GM19351 (cell line): Measurements from ENCODE around the gene ITGA5.

Experiments
- ATAC-seq: cut with Tn5 transposase; IDR thresholded peaks from one replicate; pipeline ENCODE4 v1.9.1; 2021; ENCODE audit warnings: mild to moderate bottlenecking, moderate library complexity; ENCODE audit not compliant: unreplicated experiment

The ITGA5 gene

DNA sequence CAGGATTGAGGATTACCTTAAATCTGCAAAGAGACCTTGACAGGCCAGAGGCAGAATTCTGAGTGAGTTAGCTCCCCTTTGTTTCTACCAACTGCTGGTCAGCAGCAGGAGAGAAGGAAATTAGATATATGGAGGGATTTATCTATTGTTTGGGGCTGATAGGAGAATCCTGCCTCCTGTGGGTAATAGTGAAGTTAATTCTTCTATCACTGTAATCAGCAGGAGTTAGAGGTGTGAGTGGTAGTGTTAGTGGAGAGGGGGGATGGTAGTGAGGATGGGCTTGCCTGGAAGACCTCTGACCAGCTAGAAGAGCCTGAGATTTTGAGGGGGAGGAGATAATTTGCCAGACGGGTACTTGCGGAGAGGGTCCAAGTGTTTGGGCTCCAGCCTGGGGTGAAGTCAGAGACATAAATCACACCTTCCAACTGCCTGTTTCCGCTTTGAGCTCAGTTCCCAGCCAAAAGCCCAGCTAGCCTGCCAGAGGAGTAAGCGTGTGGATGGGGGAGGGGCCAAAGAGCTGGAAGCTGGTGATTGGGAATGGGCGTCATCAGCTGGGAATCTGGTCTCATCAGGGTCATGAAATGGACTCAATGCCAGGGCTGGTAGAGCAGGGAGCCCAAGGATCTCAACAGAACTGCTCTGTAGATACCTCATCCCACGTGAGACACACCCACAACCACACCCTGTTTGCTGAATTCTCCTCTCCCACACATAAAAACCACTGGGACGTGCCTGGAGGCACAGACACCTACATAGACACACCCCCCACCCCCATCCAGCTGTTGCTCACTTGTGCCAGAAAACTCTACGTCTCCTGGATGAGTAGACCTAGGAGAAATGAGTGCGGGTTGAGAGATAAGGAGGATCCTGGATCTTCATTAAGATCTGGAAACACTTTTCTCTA, 13.1 kb upstream of the ITGA5 start:
- no peak for ATAC-seq

DNA sequence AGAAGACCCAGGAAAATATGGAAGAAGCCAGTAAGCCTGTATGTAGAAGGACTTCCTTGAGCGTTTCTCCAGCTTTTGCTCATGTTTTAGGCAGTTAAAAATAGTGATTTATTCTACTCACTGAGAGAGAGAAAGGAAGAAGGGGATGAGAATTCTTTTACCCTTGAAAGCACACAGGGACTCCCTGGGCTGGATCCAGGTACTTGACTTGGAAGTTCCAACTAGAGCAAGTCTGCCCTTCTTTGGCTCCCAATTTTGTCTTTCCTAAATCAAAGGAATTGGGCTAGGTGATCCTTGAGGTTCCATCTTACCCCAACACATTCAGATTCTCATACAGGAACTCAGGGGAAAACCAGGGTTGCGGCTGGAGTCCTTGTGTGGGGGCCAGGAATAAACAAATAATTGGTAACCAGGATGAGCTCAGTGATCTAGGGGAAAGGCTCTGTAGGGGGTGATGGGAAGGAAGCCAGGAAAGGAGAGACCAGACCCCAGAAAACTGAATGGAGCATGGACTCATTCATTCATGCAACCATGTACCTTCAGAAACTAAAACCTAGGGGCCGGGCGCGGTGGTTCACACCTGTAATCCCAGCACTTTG, 11.5 kb upstream of the ITGA5 start:
- ATAC-seq, result no peak

DNA sequence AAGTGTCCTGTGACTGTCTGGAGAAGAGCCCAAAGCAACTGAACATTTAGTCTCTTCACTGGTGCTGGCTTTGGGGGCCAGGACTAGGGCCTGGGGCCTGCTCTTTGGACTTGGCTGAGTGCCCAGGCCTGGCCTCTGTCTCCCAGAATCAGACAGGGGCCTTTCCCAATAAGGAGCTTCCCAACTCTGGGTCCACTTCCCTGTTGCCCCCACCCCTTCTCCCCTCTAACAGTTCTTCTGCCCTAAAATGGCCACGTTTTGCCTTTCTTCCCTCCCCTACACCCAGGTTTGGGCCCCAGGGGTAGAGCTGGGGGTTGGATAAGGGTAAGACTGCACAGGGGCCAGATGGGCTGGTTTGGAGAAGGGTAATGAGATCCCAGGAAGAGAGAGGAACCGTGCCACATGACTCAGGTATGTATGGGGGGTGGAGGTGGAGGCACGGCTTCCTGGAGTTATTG, 10.0 kb upstream of the ITGA5 start:
- ATAC-seq, result no peak

DNA sequence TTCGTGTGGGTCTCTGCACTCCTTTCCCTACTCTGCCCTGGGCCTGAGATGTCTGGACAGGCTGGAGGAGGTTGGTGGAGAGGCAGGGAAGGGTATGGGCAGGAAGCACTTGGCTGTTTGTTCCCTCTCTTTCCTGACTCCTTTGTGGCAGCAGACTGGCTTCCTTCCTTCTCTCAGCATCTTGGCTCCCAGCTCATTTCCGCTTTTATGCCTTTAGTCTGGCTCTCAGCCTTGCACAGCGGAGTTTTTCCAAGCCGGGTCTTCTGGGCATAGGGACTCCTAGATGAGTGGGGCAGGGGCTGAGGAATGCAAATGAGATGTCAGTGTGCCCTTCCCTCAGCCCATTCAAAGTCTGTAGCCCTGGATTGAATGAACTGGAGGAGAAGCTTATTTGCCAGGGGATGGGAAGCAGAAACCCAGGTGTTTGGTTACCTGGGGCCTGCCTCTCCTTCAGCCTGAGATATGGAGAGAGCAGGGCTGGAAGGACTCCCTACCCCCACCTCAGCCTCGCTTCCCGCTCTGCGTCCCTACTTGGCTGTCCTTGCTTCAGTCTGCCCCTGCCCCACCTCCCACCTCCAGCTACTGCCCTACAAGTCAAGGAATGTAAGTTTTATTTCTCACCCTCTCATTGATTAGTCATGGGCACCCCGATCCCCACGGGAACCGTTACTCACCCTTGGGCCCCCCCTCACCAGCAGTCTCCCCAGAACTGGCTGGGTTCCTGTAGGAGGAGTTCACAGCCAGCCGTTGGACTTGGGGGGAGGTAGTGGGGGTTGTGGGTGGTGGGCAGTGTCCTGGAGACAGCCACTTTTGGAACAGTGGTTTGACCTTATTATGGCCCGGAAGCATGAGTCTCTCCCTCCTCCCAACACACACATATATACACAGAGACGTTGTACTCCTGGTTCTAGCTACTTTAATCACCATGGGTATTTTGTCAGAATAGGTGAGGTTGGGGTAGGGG, 9.3 kb upstream of the ITGA5 start:
- ATAC-seq, result no peak

DNA sequence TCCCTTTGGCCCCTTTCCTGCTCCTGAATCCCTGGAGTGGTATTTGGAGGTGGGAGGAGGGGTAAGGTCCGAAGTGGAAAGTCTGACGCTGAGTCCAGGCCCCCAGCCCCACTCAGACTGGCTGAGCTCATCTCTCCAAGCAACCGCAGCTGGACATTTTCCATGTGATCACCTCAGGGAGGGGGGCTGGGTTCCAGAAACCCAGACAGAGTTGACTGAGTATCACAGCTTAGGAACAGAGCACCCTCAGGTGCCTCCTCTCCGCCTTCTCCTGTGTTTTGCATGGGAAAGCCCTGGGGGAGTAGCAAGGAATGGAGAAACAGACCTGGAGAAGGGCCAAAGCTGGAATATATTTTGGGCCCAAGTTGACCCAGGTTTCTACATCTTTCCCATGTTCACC, 8.0 kb upstream of the ITGA5 start:
- no peak for ATAC-seq

DNA sequence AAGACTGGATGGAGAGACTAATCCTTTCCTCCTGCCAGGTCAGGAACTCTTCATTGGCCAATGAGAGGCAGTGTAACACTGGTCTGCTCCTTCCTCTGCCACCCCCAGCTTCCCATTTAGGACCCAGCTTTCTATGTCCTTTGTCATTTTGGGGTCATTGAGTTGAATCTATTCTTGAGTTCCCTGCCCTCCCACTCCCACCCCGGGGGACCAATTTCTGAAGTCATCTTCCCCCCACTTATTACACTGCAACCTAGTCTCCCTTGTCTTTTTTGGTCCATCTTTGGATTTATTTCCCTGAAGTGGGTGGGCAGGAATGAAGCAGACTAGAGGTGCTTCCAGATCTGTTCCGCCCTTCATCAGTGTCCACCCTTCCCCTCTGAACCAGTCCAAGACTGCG, 7.6 kb upstream of the ITGA5 start:
- ATAC-seq, result no peak

DNA sequence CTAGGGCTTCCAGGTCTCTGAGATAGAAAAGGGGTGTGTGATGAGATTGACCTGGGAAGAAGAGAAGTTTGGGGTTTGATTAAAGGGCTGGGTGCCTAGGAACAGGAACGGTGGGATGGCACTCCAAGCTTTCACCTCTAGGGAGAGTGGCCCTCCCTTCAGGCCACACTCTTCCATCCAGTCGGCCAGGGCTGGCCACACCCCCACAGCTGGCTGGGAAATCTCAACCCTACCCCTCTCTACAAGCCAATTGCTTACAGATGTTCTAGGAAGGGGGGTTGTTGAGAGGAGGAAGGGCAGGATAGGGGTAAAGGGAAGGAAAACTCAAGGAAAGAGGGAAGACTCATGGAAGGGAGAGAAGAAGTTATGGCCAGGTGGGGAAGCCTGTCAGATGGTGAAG, 6.6 kb upstream of the ITGA5 start:
- no peak for ATAC-seq

DNA sequence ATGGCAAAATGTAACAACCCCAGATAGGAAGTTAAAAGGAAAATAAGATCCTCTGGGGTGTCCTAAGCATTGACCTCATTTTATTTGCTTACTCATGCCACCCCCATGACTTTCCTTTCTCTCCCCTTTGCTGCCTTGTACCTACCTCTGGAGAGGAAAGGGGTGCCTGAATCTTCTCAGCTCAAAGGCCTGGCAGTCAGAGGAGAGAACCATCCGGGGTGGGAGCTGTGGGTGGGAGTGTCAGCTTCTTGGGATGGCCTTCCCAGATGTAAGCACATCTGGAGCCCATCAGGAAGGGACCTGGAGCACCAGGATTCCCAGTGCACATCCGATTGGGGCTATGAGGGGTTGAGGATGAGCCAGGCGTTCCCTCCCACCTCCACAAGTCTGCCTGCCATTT, 5.2 kb upstream of the ITGA5 start:
- no peak for ATAC-seq

DNA sequence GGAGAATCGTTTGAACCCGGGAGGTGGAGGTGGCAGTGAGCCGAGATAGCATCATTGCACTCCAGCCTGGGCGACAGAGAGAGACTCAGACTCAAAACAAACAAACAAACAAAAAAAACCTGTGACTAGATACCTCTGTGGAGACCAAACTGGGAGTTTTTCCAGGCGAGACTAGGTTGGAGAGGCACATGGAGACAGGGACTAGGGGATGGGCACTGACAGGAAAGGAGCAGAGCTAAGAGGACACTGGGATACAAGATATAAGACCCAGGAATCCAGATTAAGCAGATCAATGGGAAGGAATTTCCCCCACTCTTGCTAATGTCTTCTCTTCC, 4.7 kb upstream of the ITGA5 start:
- ATAC-seq, result no peak

DNA sequence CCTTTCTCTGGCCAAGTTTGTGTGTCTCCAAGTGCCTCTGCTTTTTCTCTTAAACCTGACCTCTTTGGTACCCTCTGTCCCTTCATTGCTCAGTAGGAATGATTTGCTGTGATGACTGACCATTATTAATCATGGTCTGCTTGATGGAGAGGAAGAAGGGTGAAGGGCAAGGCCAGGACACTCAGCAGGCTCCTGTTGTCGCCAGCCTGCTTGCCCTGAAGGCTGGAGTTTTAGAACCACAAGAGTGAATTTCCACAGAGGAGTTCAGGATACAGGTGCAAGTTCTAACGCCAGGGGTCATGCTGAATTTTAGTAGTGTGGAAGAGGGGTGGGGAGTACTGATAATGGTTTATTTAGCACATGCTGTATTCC, 2.8 kb upstream of the ITGA5 start:
- ATAC-seq, result no peak

DNA sequence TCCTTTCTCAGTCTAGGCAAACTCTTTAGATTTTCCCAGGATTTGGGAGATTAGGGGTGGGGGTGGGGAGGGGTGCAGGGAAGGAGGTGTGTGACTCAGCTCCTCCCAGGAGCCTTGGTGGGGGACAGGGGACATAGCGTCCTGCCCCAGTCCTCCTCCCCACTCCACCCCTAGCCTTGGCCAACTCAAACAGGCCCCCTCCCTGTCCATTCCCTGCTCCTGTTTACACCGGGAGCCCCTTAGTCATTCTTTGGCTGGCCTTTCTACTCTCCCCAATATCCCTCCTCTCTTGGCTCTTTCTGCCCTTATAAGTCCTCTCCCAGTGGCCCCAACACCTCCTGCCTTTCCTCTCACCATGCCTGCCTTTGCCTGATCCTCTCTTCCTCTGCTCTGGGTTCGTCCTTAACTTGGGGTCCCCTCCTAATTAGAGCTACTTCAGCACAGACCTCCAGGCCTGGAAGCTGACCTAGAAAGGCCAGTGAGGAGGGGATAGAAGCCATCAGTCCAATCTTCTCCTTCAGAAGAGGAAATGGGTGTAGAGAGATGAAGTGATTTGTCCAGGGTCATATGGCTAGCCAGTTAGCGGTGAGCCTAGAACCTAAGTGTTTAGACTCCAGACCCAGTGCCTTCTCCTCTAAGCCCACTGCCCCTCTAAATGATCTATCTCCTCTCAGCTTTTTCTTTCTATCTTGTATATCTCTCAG, 2.3 kb upstream of the ITGA5 start:
- ATAC-seq, result no peak

DNA sequence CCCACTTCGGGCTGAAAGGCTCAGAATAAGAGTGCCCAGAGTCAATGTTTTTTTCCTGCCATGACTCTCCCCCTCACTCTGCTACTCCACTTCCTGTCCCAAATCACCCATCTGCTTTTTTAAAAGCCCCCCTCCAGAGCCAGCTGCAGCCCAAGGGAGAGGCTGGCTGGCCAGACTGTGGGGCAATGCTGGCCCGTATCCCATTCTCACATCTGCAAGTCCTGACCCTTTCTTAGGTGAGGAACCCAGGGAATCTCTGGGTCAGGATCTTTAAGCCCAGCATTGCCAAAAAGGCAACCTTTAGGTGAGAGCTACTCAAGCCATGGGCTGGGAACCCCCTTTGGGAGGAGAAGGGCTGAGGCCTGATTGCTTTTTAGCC, 1.7 kb upstream of the ITGA5 start:
- ATAC-seq, result no peak

DNA sequence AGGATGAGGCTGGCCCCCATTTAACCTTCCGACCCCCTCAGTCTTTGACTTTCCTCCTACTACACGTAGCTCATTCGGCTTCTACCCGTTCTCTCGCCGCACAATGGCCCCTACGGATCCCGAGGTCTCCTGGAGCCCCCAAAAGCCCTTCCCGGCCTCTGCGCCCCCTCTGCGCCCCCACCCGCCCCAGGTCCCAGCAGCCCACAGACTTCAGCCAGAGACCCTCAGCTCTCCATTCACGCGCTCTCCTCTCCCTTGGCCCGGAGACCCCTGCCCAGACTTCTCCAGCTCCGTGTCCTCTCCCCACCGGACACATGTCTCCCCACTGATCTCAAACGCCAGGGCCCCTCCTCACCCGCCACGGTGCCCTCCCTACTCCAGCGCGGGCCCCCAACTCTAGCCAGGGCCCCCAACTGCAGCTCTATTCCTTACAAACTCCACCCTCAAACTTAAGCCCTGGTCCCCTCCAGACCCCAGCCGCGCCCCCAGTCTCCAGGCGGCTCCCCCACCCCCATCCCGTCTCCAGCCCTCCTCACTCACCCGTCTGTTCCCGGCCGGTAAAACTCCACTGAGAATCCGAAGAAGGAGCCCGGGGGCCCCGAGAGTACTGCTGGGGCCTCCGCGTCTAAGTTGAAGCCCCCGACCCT, 502 bp downstream of the ITGA5 start:
- no peak for ATAC-seq

DNA sequence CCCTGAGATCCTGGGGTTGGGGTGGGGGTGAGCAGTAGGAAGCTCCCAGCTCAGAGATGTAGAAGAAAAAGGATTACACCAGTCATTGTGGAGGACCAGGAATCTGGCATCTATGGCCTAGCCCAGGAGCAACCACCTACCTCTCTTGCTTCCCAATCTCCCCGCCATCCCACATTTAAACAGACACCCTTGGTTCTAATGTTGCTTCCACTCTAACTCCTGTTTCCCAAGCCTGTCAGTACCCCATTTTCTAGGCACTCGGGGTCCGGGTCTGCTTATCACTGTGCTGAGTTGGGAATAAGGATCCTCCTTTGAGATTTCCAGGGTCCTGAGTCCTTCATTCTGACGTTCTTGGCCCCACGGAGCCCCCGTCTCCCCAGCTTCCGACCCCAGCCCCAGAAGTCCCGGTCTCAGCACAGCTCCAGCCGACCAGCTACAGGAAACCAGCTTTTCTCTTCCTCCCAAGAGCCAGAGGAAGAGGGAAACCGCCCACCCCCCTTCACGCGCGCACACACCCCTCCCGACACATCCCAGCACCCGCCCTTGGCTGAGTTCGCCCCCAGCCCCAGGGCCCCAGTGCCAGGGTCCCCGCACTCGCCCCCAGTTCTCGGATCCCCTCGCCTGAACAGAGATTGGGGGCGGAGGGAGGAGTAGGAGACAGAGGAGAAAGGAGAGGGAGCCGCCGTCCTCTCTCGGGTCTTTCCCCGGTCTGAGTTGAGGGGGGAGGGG, 1.2 kb downstream of the ITGA5 start:
- no peak for ATAC-seq

DNA sequence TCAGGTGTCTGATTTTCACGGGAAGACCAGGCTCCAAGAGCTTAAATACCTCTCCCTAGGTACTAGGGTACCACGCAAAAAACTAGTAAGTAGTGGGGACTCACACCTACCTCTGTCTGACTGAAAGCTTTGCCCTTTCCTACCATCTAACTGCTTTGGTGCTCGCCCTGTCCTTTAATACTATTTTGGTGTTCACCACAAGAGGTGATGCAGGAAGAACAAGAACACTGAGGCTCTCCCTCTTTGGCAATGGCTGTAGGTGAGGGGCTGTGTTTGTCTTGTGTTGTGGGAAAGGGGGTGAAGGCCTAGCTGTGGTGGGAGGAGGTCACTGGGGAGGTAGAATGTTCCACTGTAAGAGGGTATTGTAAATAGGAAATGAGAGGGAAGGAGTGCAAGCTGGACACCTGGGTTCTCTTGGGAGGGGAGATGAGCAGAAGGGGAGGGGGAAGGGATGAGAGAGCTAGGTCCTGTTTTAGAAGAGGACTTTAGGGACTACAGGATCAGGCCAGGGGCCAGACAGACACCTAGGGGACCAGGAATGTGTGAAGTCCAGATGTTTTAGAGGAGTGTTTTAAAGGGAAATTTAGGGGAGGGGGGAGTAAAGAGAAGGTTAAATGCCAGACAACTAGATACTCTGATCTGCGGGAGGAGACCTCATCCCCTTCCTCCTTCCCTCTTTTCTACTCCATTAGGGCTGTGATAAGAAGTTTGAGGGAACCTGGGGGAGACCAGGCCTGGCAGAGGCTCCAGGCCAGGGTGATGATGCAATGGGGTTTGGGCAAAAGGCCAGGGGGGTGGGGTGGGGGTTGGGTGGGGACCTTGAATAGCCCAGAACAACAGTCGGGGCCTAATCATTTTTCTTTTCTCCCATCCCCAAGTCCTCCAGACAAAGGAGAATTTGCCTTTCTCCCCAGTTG, 2.1 kb downstream of the ITGA5 start:
- no peak for ATAC-seq

DNA sequence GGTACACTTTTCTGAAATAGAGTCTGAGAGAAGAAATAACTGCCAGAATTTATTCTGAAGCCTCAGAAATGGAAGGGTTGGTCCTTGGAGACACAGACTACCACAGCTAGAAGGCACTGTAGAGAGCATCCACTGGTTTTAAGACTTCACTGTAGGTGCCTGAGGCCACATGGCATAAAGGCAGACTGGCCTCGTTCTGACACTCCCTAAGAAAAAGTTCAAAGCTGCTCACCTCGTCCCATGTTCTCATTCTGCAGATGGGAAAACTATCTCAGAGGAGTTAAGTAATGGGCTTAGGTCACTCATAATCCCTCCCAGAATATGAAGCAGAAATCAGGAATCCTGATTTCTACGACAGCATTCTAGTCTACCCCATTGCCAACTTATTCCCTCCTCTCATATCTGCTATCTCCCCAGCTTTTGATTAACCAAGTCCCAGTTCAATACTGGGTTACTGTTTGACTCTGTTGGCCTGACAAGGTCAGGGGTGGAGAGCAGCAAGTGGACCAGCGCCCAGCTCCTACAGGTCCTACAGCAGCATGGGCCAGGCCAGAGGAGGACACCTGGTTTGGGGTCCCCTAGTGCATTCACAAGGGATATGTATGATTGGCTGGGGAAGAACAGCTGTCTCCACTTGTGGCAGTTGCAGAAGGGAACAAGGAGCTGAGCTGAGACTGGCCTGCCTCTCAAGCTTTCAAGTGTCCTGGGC, 3.7 kb downstream of the ITGA5 start:
- no peak for ATAC-seq

DNA sequence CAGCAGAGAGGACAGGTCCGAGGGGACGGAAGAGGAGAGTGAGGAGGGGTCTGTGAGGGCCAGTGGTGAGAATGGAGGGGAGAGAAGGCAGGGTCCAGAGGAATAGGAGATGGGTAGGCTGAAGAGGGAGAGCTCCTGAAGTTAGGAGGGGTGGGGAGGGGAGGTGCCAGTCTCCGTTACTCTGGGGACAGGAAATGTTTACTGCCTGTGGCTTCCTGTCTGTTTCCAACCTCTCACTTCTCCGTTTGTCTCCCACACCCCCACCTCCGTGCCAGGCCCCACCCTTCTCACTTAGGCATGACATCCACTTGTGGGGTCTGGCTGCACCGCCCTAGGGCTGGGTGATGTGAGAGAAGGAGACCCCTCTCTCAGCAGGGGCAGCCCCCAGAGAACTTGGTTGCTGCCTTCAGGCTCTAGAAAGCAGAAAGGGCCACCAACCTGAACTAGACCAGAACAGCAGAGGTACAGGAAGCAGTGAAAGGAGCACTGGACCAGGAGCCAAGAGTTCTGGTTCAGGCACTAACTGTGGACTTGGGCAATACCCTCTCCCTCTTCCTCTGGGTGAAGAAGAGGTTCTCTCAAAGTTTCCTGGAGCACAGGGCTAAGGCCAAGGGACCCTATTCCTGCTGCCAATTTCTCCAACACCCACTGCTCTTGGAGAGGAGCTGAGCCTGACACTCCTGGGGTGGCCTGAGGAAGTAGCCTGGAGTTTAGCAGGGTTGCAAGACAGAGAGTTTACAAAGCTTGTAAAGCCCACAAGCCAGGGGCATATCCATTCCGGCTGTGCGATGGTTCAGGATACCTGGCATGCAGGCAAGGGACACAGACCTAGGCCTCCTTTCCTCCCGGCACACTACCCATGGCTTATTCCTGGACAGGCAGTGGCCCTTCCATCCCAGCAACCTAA, 5.5 kb downstream of the ITGA5 start:
- no peak for ATAC-seq
